ENCODE measurements around the gene RCAN1.
"Not testable (repeated sequence)": the region's sequence is repeated elsewhere in the genome, so short reads cannot be mapped to it uniquely, and the experiment has no call there.

The RCAN1 gene

GRCh38 chr21:34502480-34503106, 112.3 kb downstream of the RCAN1 start:
- no peaks in the 10 kb centered on the region for H3K36me3 ChIP-seq (ENCODE audit: control insufficient read depth, low read depth, low read length)
- H3K27ac ChIP-seq (ENCODE audit: low read length) = no peak overlapping the region
- no peaks in the 10 kb centered on the region for H3K4me1 ChIP-seq (ENCODE audit: control insufficient read depth, low read depth, low read length)
- no peak overlapping the region for H3K4me3 ChIP-seq (ENCODE audit: low read length)
- no peaks in the 10 kb centered on the region for H3K27me3 ChIP-seq (ENCODE audit: control insufficient read depth, insufficient read depth, low read length)
- no peak overlapping the region for H3K9ac ChIP-seq (ENCODE audit: low read length)
- H3K9me3 ChIP-seq (ENCODE audit: control insufficient read depth, low read depth, low read length) = no peaks in the 10 kb centered on the region

GRCh38 chr21:34501716-34502115, 113.2 kb downstream of the RCAN1 start:
- Histone ChIP-seq H3K4me3 (ENCODE audit: low read length) (no peak overlapping the region), H3K27ac (ENCODE audit: low read length) (no peak overlapping the region), H3K9me3 (ENCODE audit: control insufficient read depth, low read depth, low read length) (no peaks in the 10 kb centered on the region), H3K36me3 (ENCODE audit: control insufficient read depth, low read depth, low read length) (no peaks in the 10 kb centered on the region), H3K27me3 (ENCODE audit: control insufficient read depth, insufficient read depth, low read length) (no peaks in the 10 kb centered on the region), H3K9ac (ENCODE audit: low read length) (no peak overlapping the region), H3K4me1 (ENCODE audit: control insufficient read depth, low read depth, low read length) (no peaks in the 10 kb centered on the region)

- no peaks in the 10 kb centered on the region for H3K9me3 ChIP-seq (ENCODE audit: control insufficient read depth, low read depth, low read length)
- H3K4me3 ChIP-seq (ENCODE audit: low read length) = no peak overlapping the region
- H3K9ac ChIP-seq (ENCODE audit: low read length) = no peak overlapping the region
- H3K27ac ChIP-seq (ENCODE audit: low read length) = no peak overlapping the region
- no peaks in the 10 kb centered on the region for H3K27me3 ChIP-seq (ENCODE audit: control insufficient read depth, insufficient read depth, low read length)
- no peaks in the 10 kb centered on the region for H3K4me1 ChIP-seq (ENCODE audit: control insufficient read depth, low read depth, low read length)
- no peaks in the 10 kb centered on the region for H3K36me3 ChIP-seq (ENCODE audit: control insufficient read depth, low read depth, low read length)
Observed at GRCh38 chr21:34500191-34500590, 114.7 kb downstream of the RCAN1 start.

GRCh38 chr21:34499116-34499515, 115.8 kb downstream of the RCAN1 start:
- no peaks in the 10 kb centered on the region for H3K36me3 ChIP-seq (ENCODE audit: control insufficient read depth, low read depth, low read length)
- H3K27me3 ChIP-seq (ENCODE audit: control insufficient read depth, insufficient read depth, low read length) = no peaks in the 10 kb centered on the region
- no peak overlapping the region for H3K9ac ChIP-seq (ENCODE audit: low read length)
- no peak overlapping the region for H3K27ac ChIP-seq (ENCODE audit: low read length)
- no peak overlapping the region for H3K4me3 ChIP-seq (ENCODE audit: low read length)
- no peaks in the 10 kb centered on the region for H3K4me1 ChIP-seq (ENCODE audit: control insufficient read depth, low read depth, low read length)
- no peaks in the 10 kb centered on the region for H3K9me3 ChIP-seq (ENCODE audit: control insufficient read depth, low read depth, low read length)

DNA sequence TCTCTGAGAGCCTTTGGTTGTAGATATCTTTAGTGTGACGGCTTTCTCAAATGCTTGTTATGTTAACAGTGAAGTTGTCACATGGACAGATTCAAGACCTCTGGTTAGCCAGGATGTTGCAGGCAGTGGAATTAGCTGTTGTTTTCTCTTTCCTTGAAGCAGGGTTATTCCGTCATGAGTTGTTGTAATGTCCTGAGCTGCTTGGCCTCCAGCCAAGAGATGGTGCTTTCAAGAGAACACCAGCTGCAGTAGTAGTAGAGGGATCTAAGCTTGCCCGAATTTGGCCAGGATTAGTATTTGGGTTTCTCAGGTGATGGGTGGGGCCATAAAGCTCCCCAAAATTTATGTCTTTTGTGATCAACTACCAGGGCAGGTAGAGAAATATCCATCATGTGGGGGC, 116.3 kb downstream of the RCAN1 start:
- Histone ChIP-seq H3K36me3 (ENCODE audit: control insufficient read depth, low read depth, low read length) (no peaks in the 10 kb centered on the region), H3K4me1 (ENCODE audit: control insufficient read depth, low read depth, low read length) (no peaks in the 10 kb centered on the region), H3K27me3 (ENCODE audit: control insufficient read depth, insufficient read depth, low read length) (no peaks in the 10 kb centered on the region), H3K9me3 (ENCODE audit: control insufficient read depth, low read depth, low read length) (no peaks in the 10 kb centered on the region), H3K9ac (ENCODE audit: low read length) (no peak overlapping the region), H3K4me3 (ENCODE audit: low read length) (no peak overlapping the region), H3K27ac (ENCODE audit: low read length) (no peak overlapping the region)

DNA sequence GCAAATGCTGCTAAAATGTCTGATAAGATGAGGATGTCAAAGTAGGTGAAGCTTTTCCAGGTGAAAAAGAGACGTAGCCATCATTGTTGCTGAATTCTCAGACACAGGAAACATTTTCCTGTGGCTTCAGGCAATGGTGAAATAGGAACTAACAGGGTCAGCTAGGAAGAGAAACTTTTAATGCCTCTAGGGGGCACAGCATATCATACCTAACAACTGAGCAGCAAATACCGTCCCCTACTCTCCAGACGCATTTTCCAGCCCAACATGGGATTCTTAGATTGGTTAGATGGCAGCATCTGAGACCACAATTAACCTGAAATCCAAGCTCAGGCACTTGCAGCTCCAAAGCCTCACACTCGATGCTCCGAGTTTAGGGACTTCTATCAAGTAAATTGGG, 131.1 kb downstream of the RCAN1 start:
- H3K36me3 ChIP-seq (ENCODE audit: control insufficient read depth, low read depth, low read length); H3K9ac ChIP-seq (ENCODE audit: low read length); H3K9me3 ChIP-seq (ENCODE audit: control insufficient read depth, low read depth, low read length); H3K4me3 ChIP-seq (ENCODE audit: low read length); H3K27ac ChIP-seq (ENCODE audit: low read length); H3K27me3 ChIP-seq (ENCODE audit: control insufficient read depth, insufficient read depth, low read length); H3K4me1 ChIP-seq (ENCODE audit: control insufficient read depth, low read depth, low read length): not testable (repeated sequence)

- not testable (repeated sequence) for H3K4me1 ChIP-seq (ENCODE audit: control insufficient read depth, low read depth, low read length); H3K36me3 ChIP-seq (ENCODE audit: control insufficient read depth, low read depth, low read length); H3K4me3 ChIP-seq (ENCODE audit: low read length); H3K27ac ChIP-seq (ENCODE audit: low read length); H3K9ac ChIP-seq (ENCODE audit: low read length); H3K27me3 ChIP-seq (ENCODE audit: control insufficient read depth, insufficient read depth, low read length); H3K9me3 ChIP-seq (ENCODE audit: control insufficient read depth, low read depth, low read length)
Observed at GRCh38 chr21:34483435-34483834, 131.5 kb downstream of the RCAN1 start.

- not testable (repeated sequence) for H3K27me3 ChIP-seq (ENCODE audit: control insufficient read depth, insufficient read depth, low read length); H3K4me1 ChIP-seq (ENCODE audit: control insufficient read depth, low read depth, low read length); H3K9me3 ChIP-seq (ENCODE audit: control insufficient read depth, low read depth, low read length); H3K4me3 ChIP-seq (ENCODE audit: low read length); H3K27ac ChIP-seq (ENCODE audit: low read length); H3K36me3 ChIP-seq (ENCODE audit: control insufficient read depth, low read depth, low read length); H3K9ac ChIP-seq (ENCODE audit: low read length)
Observed at GRCh38 chr21:34467333-34467732, 147.6 kb downstream of the RCAN1 start.
